H4 (cell line): Measurements from ENCODE around the gene OTOG. TPM values are rescaled to one million over a fixed set of nuclear protein-coding genes. Genes with fewer than 3 reads are reported as not detected.

ENCODE experiments used
- DNase-seq: peaks from one replicate; pipeline ENCODE4 v3.0.0-alpha.2; 2015; ENCODE audit warnings: low spot score
- total RNA-seq: library from RNA; depleted of rRNA; stranded (reverse); fragments of >200 nt; shearing (Covaris generic); gene quantifications from 2 replicates; pipeline ENCODE4 v1.2.3, GENCODE V29; 2014

The OTOG gene
- total RNA-seq, 1 experiment from 2014 or later, result not detected

DNA sequence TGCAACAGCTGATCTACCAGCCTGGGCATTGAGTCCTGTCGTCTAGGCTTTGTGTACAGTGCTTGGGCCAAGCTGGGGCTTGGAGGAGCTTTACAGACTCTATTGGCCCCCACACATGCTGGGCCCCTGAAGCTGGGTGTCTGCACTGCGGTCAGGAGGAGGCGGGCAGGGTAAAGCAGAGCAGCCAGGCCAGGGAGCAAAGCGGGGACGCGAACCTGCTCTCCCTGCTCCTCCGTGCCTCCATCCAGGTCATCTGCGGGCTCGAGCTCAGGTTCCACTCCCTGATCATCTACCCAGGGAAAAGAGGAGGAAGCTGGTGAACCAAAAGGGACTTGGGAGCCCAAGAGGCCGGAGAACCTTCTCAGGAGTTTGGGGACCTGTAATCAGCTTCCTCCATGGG is 29.9 kb upstream of the OTOG start:
- no peak for DNase-seq

- DNase-seq, result no peak
Observed at GRCh38 chr11:17518366-17518765, 28.7 kb upstream of the OTOG start.

DNA sequence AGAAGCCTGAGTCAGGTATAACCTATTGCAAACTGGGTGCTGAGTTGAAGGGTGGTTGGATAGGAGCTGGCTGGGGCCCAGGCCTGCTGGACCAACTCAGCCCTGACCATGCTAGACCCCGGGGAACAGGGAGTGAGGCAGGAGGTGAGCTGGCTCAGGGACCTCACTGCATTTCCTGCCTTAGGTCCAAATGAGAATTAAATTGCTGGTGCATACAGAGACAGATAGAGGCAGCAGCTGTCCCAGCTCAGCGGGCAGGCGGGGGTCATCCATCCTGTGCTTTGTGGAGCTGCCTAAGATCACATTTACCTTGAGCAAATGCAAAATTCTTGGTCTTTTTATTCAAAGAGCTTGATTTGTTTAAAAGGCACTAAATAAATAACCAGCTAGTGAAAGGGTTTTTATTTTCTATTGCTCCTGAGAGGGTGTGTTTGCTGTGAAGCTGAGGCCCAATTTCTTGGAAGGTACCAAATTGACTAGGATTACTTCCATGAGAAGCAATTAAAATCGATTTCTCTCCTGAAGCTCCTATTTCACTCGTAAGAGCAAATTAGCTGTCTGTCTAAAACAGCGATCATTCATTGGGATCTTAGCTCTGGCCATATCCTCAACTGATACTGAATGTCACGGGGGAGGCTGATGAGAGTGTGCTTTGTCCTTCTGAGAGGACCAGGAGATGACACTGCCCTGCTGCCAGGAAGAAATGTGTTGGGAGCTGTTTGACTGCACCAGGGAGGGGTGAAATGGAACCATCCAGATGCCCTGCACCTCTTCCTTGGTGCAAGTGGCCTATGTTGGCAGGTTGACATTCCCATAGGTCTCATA is 27.8 kb upstream of the OTOG start:
- no peak for DNase-seq

DNA sequence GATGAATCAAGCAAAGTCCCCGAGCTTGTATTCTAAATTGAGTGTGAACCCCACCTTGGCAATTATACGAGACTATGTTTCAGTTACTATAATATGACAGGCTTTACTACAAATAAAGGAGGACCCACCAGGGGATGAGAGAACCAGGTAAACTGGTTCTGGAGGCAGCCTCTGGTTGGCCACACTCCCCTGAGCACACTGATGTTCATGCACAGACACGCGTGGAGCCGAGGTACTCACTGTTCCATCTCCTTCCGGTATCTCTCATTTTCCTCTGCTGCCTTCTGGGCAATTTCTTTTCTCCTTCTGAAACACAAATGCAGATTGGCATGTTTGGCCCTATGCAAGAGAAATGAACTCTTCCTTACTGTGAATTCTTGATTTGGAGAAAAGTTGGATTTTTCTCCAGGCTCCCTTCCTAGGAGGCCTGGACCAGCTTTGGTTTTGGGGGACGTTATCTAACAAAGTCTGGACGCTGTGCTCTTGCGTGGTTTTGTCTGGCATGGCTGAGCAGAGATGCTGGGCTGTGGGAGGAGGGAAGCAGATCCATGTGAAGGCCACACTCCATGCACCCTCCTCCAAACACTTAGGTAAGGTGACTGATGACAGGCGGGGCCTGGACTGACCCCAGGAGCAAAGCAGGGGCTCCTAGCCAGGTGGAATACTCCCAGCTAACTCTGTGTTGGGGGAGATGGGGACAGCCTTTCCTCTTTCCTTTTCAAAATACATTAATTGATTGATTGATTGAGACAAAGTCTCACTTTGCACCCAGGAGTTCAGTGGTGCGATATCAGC is 25.8 kb upstream of the OTOG start:
- no peak for DNase-seq

DNA sequence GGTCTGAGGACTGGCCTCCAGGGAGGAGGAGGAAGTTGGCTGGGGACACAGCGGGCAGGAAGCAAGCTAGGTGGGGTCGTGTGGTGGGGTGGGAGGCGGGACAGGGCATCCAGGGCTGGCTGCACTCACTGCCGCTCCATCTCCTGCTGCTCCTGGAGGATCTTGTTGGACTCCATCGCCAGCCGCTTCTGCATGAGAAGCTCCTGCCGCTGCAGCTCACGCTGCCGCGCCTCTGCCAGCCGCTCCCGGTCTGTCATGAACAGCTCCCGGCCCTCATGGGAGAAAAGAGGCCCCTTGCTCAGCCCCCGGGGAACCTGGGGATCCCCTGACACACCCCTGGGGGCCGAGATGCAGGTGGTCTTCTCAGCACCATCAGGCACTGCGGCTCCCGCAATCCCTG is 24.4 kb upstream of the OTOG start:
- DNase-seq, result no peak

- no peak for DNase-seq
Observed at GRCh38 chr11:17524221-17524620, 22.8 kb upstream of the OTOG start.

DNA sequence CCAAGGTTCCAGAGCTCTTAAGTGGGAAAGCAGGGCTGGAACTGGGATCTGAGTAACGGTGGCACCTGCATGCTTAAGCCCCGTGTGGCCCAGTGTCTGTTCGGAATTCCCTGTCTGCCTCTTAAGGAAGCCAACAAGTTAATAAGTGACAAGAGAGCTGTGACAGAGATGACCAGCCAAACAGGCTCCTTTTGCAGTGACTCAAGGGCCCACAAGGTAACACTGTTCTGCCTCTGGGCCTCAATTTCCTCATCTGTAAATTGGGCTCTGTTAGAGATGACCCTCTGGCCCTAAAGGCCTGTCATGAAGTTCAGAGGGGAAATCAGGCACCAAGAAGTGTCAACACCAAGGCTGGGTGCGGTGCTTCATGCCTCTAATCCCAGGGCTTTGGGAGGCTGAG is 21.5 kb upstream of the OTOG start:
- no peak for DNase-seq

DNA sequence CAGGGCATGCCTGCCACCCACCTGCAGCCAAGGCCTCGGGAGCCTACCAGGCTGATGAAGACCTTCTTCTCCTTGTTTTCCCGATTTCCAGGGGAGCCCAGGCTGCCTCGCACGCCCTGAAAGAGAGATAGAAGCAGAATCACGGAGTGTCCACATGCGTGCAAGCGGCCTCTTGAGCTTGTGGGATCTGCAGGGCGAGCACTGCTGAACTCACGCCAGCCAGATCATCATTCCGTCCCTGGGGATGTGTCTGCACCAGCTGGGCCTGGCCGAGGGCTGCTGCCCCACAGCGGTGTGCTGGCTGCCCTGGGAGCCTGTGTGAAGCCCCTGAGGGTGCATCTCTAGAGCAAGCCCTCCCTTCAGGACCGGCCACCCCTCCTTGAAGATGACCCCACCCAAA is 20.7 kb upstream of the OTOG start:
- DNase-seq, result no peak

- DNase-seq, result no peak
Observed at GRCh38 chr11:17526931-17527627, 20.0 kb upstream of the OTOG start.

DNA sequence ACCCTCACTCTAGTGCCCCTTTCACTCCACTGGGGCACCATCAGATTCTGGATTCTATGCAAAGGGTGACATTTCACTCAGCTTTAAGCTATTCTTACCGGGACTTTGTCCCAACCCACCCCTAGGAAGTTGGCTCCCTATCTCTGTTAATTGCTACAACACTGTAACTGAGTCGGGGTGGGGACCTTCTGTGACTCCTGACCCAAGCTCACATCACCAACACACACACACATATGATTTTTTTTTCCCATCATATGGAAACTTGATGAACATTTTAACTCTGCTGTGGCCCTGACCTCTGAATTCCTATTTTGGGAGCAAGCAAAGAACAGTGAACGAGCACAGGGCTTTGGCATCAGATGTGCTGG is 19.4 kb upstream of the OTOG start:
- no peak for DNase-seq

- DNase-seq, result peak; percentile 25
Observed at GRCh38 chr11:17528181-17528691, 18.8 kb upstream of the OTOG start.

- no peak for DNase-seq
Observed at GRCh38 chr11:17528906-17529843, 17.9 kb upstream of the OTOG start.

GRCh38 chr11:17529844-17530185 is 17.2 kb upstream of the OTOG start:
- no peak for DNase-seq

DNA sequence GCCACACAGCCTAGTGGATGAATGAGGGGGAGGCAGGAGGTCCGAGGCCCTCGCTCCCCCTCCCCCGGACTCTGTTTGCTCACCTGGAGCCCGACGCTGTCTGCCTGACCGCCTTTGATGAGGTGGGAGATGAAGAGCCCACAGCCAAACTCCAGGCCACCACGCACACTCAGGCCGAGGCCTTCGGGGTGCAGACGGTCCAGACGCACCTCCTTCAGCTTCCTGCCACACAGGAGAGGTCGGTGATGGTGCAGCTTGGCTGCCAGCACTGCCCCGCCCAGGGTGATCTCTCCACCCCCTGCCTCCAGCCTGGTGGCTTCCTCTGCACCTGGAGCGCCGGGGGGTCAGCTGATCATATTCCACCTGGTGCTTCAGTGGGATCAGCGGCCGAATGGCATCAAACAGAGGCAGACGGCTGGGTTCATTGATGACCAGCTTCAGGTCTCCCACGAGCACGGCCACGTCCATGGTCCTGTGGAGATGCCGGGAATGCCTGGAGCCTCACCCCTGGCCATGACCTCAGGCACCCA is 15.9 kb upstream of the OTOG start:
- no peak for DNase-seq

DNA sequence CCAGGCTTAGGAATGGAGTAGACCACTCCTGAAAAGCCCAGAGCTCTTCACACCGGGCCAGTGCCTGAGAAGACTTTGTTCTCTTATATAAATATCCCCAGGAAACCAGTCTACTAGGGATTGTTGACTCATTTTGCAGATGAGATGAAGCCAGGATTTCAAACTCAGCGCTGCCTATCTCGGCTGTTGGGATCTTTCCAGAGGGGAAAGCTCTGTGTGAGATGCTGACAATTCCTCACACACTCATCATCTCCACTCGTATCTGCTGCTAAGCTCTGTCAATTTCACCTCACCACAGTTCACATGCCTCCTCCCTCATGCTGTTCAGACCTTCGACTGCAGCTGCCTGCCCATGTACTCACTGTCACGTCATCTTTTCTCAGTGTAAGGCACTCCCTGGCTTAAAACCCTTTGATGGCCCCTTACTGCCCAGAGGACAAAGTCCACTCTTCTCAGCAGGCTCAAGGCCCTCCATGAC is 15.4 kb upstream of the OTOG start:
- no peak for DNase-seq

DNA sequence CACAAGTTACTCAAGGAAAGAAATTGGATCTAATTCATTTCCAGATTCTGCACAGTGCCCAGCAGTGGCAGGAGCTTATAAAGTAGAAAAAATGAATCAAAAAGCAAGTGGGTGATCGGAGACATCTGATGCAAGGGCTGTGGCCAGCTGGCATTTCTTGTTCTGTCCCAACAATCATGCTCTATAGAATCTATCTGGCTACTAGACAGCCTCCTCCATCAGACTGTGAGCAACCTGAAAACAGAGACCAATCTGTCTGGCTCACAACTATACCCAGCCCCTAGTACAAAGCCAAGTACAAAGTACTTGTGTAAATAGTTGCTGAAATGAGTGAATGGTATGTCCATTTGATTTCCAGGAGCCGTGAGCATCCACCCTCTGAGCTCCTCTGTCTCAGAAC is 14.3 kb upstream of the OTOG start:
- no peak for DNase-seq

GRCh38 chr11:17533341-17533740 is 13.7 kb upstream of the OTOG start:
- no peak for DNase-seq

GRCh38 chr11:17533778-17534415 is 13.2 kb upstream of the OTOG start:
- DNase-seq, result no peak

DNA sequence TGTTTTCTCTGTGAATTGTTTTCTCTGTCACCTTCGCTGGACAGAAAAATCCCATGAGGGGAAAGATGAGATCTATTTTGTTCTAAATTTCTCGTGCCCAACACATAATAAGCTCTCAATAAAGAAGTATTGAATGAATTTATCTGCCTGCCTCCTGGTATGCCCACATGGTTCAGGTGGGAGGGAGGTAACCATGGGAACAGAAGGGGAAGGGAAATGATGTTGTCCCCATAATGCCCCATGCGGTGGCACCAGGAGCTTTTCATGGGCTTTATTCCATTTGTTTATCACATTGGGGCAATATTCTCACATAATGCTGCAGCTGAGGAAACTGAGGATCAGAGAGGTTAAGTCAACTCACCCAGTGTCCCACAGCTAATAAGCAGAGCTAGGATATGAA is 11.6 kb upstream of the OTOG start:
- no peak for DNase-seq

- DNase-seq, result no peak
Observed at GRCh38 chr11:17537261-17537660, 9.8 kb upstream of the OTOG start.

- no peak for DNase-seq
Observed at GRCh38 chr11:17538054-17538453, 9.0 kb upstream of the OTOG start.
